ENCODE results near the gene POLL.
"Not testable (repeated sequence)": the region's sequence is repeated elsewhere in the genome, so short reads cannot be mapped to it uniquely, and the experiment has no call there.

POLL gene
- total RNA-seq: 41.1 to 41.3 reads per million in 2 donors

DNA sequence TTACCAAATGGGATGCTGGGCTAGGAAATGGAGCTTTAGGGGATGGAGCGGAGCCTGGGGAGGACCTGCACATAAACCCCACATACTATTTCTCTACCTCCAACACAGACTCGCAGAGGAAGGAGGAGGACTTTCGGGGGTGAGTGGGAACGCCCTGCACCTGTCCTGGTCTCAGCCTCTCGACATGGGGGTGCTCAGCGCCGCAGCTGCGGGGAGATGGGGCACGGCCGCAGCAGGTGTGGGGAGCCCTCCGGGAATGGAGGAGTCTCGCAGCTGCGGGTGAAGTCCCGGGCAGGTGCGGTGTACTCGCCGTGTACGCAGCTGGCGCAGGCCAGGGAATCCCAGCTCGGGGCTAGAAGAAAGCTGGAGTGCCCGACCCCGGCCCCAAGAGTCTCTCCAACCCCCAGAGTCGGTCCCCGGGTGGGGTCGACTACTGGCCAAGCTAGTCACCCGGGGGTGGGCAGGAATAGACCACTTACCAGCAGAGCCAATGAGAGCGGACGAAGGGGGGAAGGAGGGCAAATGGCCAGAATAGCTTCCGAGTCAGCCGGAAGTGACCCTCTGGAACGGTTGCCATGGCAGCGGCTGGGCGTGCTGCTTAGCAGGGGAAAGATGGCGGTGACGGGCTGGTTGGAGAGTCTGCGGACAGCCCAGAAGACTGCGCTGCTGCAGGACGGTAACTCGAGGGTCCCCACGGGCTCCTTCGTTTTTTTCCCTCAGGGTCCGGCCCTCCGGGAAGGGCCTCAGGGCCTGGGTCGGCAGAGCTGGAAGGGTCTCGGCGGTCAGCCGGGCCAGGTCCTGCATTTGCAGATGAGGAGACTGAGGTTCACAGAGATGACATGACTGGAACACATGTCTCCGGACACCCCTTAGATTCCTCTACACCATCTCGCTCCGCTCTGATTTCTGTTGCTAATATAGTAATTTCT, at the start of gene POLL, which contains the start of gene DPCD:
Gene POLL (minus strand): TSS at position 533 of the 929 bp plus-strand sequence. CDS start 897 bp downstream, outside the sequence.
Gene DPCD (plus strand): TSS at position 597 of the 929 bp plus-strand sequence. CDS start 16 bp downstream, at position 613.
- peak; percentile 66 for DNase-seq

DNA sequence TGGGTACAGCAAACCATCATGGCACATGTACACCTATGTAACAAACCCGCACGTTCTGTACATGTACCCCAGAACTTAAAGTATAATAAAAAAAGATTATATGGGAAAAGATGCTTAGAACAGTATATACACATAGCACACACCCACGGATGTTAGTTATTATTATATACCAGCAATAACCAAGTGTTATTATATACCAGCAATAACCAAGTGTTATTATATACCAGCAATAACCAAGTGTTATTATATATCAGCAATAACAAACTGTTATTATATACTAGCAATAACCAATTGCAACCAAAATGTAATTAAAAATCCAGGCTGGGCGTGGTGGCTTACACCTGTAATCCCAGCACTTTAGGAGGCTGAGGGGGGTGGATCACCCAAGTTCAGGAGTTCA, 45.5 kb upstream of the POLL start:
- not testable (repeated sequence) for DNase-seq

DNA sequence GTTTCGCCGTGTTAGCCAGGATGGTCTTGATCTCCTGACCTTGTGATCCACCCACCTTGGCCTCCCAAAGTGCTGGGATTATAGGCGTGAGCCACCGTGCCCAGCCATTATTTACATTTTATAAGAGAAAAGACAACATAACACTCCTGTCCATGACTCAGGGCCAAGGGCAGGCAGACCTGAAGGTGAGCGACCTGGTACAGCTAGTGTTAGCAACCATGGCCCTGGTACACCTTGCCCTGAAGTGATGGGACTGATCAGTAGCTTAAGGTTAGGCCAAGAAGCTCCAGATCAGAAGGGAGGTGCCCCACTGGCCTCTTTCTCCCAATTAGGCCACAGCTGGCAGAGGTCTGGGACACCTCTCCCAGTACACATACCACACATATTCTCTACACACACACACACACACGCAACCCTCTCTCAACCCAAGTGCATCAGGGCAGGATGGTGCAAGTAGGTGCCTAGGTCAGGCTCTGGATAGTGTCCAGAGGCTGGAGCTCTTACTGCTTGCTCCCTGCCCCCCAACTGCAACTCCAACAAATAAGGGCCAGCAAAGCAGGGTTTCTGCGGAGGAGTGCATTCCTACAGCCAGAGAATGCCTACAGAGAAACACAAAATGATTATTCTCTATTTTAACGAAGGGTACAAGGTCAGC, 43.9 kb upstream of the POLL start:
- DNase-seq: no peak

DNA sequence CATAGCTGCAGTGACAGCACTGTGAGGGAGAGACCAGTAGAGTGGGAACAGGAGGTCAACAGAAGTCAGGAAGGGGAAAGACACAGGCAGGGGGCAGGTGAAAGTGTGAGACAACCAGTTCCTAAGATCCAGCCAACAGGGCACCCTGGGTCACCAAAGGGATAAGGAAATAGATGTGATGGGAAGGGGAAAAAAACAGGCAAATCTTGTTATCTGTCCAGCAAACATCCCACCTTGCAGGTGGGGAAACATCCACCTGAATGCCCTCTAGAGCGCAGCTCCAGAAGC, 42.5 kb upstream of the POLL start:
- DNase-seq: no peak

DNA sequence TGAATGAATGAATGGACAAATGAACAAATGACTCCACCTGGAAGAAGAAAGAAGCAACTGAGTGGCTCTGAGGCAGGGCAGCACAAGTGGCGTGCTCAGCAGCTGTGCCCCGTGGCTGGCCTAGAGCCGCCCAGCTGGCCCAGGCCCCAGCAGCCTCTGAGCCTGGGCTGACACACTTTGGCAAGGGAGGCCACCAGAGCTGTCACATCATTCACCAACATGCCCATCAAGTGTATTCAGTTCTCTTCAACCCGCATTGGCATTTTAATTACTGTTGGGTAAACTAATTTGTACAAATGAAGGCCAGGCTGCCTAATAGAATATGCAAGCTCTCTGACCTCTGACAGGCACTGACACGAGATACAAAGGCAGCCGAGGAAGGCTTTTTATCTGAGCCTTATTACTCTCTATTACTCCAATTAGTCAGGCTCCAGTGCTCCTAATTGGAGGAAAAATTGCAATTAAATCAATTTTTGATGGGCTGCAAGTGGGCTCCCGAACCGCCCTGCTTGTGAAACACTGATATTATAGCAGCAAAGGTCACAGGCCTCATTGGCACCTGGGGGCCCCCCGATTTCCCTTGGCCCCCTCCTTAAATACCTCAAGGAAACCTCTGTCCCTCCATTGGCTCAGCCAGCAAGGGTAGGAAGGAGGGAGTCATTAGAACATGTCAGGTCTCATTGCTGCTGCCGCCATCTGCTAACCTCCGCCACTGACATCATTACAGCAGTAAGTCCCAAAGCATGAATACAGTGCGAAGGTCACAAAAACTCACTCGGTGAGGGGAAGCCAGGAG, 42.0 kb upstream of the POLL start:
- DNase-seq: no peak

DNA sequence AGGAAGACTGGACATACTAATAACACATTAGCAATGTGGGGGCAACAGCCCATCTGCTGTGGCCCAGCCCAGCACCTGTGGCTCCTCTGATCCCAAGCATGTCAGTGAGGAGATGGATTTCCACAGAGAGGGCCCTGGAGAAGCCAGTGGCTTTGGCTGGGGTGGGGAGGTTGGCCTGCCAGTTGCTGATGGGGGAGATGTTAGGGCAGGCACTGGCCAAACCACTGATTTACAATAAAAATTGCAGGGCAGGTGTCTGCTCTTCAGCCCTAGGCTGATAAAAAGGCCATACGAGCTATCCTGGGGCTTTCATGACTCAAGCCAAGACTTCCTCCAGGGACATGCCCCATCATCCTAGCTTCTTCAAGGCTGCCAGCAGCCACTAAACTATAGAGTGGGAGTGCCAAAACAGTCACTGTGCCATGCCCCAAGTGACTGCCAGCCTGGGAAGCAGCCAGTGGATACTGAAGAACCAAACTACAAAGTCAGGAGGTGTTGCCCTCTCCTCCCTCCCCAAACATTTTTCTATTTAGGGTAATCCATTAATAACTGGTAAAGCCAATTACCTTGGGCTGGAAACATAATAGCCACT, 37.9 kb upstream of the POLL start:
- DNase-seq: no peak

DNA sequence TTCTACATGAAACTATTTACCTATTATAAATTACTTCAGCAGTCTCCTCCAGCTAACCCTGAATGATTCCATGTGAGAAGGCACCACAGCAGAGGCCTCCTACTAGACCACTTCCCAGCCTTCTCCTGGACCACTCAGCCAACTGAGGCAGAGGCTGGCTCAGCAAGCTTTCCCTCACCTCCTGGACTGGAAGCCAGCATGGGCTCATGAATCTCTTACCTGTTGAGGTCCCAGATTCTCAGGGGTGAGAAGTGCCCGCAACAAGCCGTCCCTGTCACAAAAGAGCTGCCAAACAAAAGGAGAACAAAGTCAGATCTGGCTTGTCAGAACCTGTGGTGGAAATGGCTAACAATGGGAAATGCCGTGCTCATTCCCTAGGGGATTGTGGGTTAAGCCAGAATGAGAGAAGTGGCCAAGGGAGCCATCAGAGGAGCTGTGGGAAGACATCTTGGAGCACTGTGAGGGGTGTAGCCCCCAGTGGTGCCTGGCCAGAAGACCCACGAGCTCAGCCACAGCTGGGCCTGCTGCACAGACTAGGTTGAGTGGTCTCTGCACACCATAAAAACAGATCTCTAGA, 36.6 kb upstream of the POLL start:
- no peak for DNase-seq

DNA sequence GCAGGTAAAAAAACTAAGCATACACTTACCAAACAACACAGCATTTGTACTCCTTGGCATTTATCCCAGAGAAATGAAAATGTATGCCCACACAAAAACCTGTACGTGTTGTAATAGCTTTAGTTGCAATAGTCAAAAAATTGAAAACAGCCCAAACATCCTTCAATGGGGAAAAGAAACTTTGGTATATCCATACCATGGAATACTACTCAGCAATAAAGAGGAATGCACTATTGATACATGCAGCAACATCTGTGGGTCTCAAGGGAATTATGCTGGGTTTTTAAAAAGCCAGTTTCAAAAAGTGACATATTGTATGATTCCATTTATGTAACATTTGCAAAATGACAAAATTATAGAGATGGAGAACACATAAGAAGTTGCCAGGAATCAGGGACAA, 35.5 kb upstream of the POLL start:
- DNase-seq: no peak

DNA sequence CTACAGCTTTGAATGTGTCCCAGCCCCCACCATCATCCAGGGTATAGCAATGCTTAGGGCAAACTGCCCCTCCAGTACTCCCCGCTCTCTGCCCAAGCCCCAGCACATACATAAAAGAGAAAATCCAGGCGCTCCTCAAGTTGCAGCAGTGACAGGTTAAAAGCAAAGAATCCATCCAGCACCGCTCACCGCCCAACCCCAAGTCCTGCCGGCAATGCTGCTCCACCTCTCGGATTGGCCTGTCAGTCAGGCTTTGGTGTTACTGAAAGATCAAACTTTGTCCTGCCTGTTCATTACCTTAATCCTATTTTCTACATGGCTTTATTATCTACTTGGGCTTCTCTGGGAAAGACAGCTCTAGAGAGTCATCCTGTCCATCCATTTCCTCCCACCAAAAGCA, 31.9 kb upstream of the POLL start:
- no peak for DNase-seq

DNA sequence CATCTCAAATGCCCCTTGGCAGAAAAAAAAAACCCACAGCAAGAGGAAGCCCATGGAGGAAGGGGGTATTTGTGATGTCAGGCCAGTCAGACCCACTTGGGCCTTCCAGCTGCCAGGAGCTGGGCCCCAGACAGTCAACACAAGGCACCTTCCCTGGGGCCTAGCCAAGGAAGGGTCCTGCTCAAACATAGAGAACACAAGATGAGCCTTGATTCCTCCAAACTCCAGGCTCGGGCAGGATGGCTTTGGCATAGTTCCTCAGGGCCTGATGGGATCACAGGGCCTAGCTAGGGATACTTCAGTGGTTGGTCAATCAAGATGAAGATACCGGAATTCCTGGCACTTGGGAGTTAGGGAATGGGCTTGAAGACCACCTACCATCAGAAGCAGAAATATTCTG, 30.8 kb upstream of the POLL start:
- DNase-seq: no peak

DNA sequence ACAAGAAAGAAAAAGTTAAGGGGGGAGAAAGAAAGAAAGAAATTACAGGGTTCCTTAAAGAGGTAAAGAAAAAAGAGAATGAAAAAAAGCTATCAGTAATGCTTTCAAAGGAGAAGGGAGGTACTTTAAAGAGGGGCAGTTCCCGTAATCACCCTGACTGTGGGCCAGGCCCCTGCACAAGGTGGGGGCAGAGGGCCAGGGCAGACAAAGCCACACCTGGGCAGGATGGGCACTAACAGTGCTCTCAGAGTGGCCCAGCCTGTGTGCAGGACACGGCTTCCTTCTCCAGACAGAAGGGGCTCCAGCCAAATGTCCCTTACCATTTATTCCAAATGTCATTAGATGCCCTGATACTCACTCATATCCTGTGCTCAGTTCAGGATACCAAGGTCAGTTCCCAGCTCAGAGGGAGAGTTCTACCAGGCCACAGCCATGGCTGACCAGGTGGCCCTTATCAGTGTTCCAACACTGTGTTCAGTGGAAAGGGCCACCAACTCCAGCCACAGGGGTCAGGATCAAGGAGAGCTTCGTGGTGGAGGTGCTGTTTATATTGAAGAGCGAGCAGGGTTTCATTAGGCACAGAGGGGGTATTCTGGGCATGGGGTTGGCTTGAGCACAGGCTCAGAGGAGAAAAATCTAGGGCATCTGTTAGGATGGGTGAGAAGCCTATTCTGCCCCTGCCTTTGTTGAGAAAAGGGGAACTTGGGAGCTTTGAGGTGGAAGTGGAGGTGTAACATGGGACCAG, 29.9 kb upstream of the POLL start:
- no peak for DNase-seq

DNA sequence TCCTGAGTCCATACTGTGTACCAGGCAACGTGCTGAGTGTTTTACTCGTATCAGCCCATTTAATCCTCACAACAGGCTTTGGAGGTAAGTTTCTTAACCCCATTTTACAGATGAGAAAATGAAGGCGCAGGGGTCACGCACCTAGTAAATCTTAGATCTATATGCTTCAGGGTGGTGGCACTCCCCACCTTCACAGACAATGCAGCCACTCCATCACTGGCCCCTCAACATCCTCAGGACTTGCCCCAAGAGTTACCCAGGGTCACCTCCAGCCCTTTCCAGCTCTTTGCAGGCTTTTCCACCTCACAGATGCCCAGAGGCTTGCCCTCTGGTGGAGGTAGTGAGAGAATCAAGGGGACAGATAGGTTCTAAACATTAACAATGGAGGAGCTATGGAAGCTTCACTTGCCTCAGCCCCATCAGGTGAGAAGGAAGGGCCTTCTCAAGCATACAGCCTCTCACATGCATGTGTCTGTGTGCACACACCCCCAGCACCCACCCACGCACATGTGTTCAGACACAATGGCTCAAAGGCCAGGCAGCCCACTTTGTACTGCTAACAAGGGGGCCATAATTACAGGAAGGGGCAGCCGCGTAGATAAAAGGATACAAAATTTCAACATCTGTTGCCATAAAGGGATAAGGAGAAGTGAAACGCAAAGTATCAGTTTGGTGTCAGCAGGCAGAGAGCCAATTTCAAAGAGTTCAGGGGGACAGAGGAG, 29.2 kb upstream of the POLL start:
- DNase-seq: no peak

DNA sequence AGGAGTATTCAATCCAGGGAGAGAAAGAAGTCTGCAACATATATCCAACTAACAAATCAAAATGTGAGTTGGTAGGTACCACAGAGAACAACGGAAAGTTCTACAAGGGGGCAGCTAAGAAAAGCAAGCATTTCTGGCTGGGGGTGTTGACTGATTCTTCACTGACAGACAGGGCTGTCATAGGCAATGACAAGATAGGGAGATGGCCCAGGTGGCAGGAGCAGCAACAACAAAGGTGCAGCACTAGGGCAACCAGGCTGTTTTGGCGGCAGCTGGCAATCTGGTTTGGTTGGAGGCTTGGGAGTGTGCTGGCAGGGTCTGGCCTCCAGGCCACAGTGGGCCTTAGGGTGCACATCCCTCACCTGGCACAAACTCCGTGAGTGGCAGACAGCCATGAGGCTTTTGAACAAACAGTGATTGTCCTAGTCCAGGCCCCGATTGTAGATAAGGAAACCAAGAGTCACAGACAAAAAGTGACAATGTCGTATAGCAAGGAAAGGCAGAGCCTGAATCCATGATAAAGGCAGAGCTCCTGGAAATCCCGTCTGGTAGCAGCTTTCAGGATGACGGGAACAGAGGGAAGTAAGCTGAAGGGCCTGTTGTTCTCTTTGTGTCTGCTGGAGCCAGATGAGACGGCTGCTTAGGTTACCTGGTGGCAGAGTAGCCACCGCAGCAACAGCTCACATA, 28.5 kb upstream of the POLL start:
- DNase-seq: no peak

DNA sequence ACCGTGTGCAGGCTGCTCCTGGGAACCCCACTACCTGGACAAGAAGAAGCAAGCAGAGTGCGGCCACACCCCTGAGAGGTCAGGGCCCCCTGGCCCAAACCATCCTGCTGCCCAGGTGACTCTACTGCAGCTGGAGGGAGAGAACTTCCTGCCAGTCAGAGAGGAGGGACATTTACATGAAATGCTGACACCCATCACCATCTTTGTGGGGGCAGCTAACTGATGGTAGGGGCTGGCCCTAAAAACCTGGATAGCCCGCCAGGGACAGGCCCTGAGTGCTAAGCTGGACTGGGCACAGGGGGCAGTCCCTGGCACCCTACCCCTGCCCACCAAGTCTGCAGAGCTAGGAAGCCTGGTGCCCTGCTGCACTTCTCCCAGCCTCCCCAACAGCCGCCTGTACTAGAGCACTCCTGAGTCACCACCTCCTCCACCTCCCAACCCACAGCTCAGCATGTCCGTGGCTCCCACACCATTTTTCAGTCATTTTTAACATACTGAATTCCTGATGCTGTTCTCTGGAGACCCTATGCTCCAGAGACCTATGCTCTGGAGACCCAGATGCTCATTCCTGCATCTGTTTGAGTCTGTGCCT, 27.6 kb upstream of the POLL start:
- DNase-seq: no peak

DNA sequence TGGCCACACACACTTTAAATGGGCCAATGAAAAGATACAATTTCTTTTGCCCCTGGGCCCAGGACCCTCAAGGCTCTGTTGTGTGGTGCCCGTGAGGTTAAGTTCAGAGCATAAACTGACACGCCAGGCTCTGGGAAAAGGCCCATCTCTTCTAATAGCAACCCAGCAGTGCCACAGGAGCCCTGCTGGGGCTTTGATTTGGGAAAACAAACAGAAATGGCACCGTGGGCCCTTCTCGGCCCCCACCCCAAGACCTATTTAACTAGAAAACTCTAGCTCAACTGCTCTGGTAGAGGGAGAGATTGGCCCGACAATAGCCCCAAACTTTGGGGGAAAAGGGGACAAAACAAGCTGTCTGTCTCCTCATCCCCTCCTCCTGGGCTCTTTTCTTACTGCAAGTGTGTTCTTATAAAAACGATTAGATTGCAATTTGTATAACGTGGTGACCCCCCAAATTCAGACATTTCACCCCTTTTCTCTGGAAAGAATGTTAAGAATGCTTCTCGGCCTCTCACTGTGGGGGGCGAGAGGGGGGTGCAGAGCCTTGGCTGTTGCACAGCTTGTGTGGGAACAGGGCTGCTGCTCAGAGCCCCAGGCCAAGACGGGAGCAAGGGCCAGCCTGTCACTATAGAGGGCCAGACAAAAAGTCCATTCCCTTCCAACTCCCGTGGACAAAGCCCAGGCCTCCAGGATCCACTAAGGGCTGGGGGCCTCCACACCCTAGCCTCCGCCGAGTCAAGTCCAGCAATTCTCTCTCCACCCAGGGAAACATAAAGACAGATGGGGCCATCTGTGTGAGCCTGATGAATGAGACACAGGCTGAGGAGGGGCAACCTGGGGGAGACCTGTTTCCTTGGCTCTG, 26.8 kb upstream of the POLL start:
- no peak for DNase-seq

DNA sequence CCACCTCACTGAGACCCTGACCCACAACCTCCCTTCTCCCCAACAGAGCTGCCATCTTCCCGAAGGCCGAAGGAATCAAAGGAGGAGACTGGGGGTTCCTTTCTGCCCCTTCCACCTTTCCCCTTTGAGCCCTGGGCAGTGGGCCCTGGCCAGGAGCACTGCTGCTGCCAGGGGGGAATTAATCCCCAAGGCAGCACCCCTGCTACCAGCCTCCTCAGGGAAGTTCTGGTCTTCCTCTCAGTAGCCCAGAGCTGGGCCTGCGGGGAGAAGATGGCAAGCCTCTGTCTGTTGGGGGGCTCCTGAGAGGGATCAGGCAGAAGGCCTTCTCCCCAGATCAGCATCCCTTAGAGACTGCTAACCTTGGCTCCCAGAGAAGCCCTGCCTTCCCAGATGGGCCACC, 25.6 kb upstream of the POLL start:
- no peak for DNase-seq

DNA sequence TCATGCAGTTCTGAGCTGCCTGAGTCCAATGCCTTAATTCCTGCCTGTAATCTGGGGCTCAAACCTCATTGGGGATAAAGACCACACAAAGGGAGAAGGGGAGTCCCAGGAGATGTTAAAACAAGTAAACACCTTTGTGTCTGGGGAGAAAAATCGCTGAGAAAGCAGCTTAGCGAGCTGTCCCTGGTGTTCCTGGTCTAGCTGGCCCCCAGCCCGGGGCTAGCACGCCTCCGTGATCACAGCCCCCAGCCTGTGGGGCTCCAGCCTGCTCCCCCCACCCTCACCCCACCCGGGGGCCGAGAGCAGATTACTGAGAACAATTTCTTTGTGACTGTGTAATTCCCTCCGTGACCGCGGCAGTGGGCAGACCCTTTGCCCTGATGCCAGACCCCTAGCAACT, 24.8 kb upstream of the POLL start:
- no peak for DNase-seq

DNA sequence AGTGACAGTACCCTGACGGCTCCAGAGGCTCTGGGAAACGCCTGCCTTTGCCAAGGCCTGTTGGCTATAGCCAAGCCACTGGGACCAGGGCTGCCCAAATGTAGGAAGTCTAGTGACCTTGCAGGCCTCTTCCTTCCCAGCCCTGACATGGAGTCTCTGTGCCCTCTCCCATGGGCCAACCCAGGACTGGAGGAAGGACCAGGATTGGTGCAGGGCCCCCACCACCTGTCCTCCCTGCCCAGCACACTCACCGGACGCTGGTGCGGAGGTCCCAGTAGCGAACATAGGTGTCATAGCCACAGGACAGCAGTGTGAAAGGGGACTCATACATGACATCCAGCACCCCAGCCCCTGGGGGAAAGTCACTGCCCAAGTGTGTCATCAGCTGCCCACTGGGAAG, 24.0 kb upstream of the POLL start:
- no peak for DNase-seq
